ENCODE results near the gene DENND1B. TPM values are rescaled to one million over a fixed set of nuclear protein-coding genes. Genes with fewer than 3 reads are reported as not detected.

DENND1B gene
- polyA plus RNA-seq, 1 experiment: 5.2 TPM

GRCh38 chr1:197561041-197561440 is 214.2 kb downstream of the DENND1B start:
- no peak for DNase-seq (ENCODE audit: low read depth)
- Histone ChIP-seq H3K36me3 (ENCODE audit: control insufficient read depth, insufficient read depth, low read length) (no peaks in the 10 kb centered on the region), H3K4me3 (ENCODE audit: low read depth, low read length) (no peak overlapping the region), H3K27me3 (ENCODE audit: control insufficient read depth, insufficient read depth, low read length) (no peaks in the 10 kb centered on the region)
- no peak for TF ChIP-seq CTCF (IDR thresholded peaks at IDR 0.05; ENCODE audit: insufficient read depth, low read depth, low read length)
- POLR2A ChIA-PET: no interaction called here
- CTCF ChIA-PET: no interaction called here

- ChIA-PET CTCF (no interaction called here), POLR2A (no interaction called here)
- H3K36me3 ChIP-seq (ENCODE audit: control insufficient read depth, insufficient read depth, low read length): no peaks in the 10 kb centered on the region
- no peaks in the 10 kb centered on the region for H3K27me3 ChIP-seq (ENCODE audit: control insufficient read depth, insufficient read depth, low read length)
- no peak for TF ChIP-seq CTCF (IDR thresholded peaks at IDR 0.05; ENCODE audit: insufficient read depth, low read depth, low read length)
- H3K4me3 ChIP-seq (ENCODE audit: low read depth, low read length): no peak overlapping the region
- DNase-seq (ENCODE audit: low read depth): no peak
These were observed 215.6 kb downstream of the DENND1B start for GRCh38 chr1:197559655-197560054.

- Histone ChIP-seq H3K27me3 (ENCODE audit: control insufficient read depth, insufficient read depth, low read length) (no peaks in the 10 kb centered on the region), H3K4me3 (ENCODE audit: low read depth, low read length) (no peak overlapping the region), H3K36me3 (ENCODE audit: control insufficient read depth, insufficient read depth, low read length) (no peaks in the 10 kb centered on the region)
- CTCF ChIA-PET: no interaction called here
- no peak for TF ChIP-seq CTCF (IDR thresholded peaks at IDR 0.05; ENCODE audit: insufficient read depth, low read depth, low read length)
- POLR2A ChIA-PET: no interaction called here
- no peak for DNase-seq (ENCODE audit: low read depth)
These were observed 216.0 kb downstream of the DENND1B start for GRCh38 chr1:197559244-197559643.

GRCh38 chr1:197557302-197557701 is 218.0 kb downstream of the DENND1B start:
- Histone ChIP-seq H3K4me3 (ENCODE audit: low read depth, low read length) (no peak overlapping the region), H3K27me3 (ENCODE audit: control insufficient read depth, insufficient read depth, low read length) (no peaks in the 10 kb centered on the region), H3K36me3 (ENCODE audit: control insufficient read depth, insufficient read depth, low read length) (no peaks in the 10 kb centered on the region)
- TF ChIP-seq CTCF (IDR thresholded peaks at IDR 0.05; ENCODE audit: insufficient read depth, low read depth, low read length): no peak
- POLR2A ChIA-PET: no interaction called here
- CTCF ChIA-PET: interaction anchor here (0.6 to 0.8 kb wide), 2 partner anchors 30 to 36 kb away, joined by 3 read pairs; no protein-coding TSS in a partner anchor
- peak; percentile 1 for DNase-seq (ENCODE audit: low read depth)

DNA sequence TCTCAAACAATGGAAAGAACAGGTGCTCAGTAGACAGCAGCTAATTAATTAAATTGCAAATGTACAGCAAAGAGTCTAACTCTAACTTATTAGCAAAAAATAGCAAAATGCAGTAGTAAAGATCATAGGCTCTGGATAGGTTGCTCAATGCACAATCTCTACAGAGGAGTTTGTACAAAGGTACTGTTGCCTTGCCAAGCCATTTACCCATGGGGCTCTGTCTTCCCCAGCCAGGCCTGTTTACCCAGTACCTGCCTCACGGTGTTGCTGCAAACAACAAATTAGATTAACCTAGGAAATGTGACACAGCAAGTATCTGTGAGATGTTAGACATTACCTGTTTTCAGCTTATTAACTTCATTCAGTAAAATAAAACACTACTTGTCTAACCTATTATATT is 222.0 kb downstream of the DENND1B start:
- H3K36me3 ChIP-seq (ENCODE audit: control insufficient read depth, insufficient read depth, low read length): no peaks in the 10 kb centered on the region
- H3K27me3 ChIP-seq (ENCODE audit: control insufficient read depth, insufficient read depth, low read length): no peaks in the 10 kb centered on the region
- H3K4me3 ChIP-seq (ENCODE audit: low read depth, low read length): no peak overlapping the region
- no peak for TF ChIP-seq CTCF (IDR thresholded peaks at IDR 0.05; ENCODE audit: insufficient read depth, low read depth, low read length)
- CTCF ChIA-PET: interaction anchor here (0.6 kb wide), 1 partner anchor 66 kb away, joined by 3 read pairs; no protein-coding TSS in a partner anchor
- POLR2A ChIA-PET: no interaction called here
- no peak for DNase-seq (ENCODE audit: low read depth)

Measured in BJ (cell line).